WTC11 (cell line): ENCODE data around the gene OR52H1. TPM values are rescaled to one million over a fixed set of nuclear protein-coding genes. Genes with fewer than 3 reads are reported as not detected.

Experiments used
- ATAC-seq: fragments of 200-7000 bp; cut with Tn5 transposase; 2 replicates; pipeline ENCODE4 v1.10.0; 2021; ENCODE audit warnings: mild to moderate bottlenecking, moderate library complexity
- CTCF ChIA-PET: fragments of 300-600 bp; sonication (Branson Sonifier 250); formaldehyde crosslinking; loops from one replicate; lab custom pipeline; 2021; ENCODE audit warnings: antibody characterized with exemption; lab: Charles Lee
- POLR2A ChIA-PET: fragments of 350-600 bp; sonication (Branson Sonifier 250); formaldehyde crosslinking; loops from one replicate; lab custom pipeline; 2021; ENCODE audit warnings: antibody characterized with exemption; lab: Charles Lee
- DNase-seq: peaks from one replicate; pipeline ENCODE4 v3.0.0; 2021; ENCODE audit warnings: low spot score
- H3K27ac Mint-ChIP-seq: 2 replicates; pipeline ENCODE4 v1.8.0; 2021; ENCODE audit warnings: mixed read lengths
- H3K27me3 Mint-ChIP-seq: 2 replicates; pipeline ENCODE4 v1.8.0; 2021; ENCODE audit warnings: low read depth, mild to moderate bottlenecking, moderate library complexity, mixed read lengths
- H3K36me3 Mint-ChIP-seq: 2 replicates; pipeline ENCODE4 v1.8.0; 2021; ENCODE audit warnings: mixed read lengths
- H3K4me1 Mint-ChIP-seq: 2 replicates; pipeline ENCODE4 v1.8.0; 2022; ENCODE audit warnings: mixed read lengths
- H3K4me3 Mint-ChIP-seq: 2 replicates; pipeline ENCODE4 v1.8.0; 2021; ENCODE audit warnings: mild to moderate bottlenecking, moderate library complexity, mixed read lengths
- H3K9me3 Mint-ChIP-seq: 2 replicates; pipeline ENCODE4 v1.8.0; 2021; ENCODE audit warnings: mixed read lengths
- EMX1 ChIP-seq: fragments of 250-450 bp; sonication (Bioruptor Pico); IDR thresholded peaks from 2 replicates; pipeline ENCODE4 v1.8.0; 2021; ENCODE audit warnings: mild to moderate bottlenecking
- FOXP1 ChIP-seq: sonication (generic); formaldehyde crosslinking; IDR thresholded peaks from 2 replicates; pipeline ENCODE4 v1.8.0; 2022; ENCODE audit warnings: missing genetic modification reagents, mild to moderate bottlenecking, moderate library complexity, borderline replicate concordance
- IRF2 ChIP-seq: sonication (generic); formaldehyde crosslinking; IDR thresholded peaks from 2 replicates; pipeline ENCODE4 v1.8.0; 2022; ENCODE audit warnings: low read depth, missing genetic modification reagents, borderline replicate concordance
- NFATC4 ChIP-seq: fragments of 250-450 bp; sonication (Bioruptor Pico); IDR thresholded peaks from 2 replicates; pipeline ENCODE4 v1.9.0; 2021; ENCODE audit warnings: mild to moderate bottlenecking
- NR2C2 ChIP-seq: sonication (generic); formaldehyde crosslinking; IDR thresholded peaks from 2 replicates; pipeline ENCODE4 v1.8.0; 2022; ENCODE audit warnings: mild to moderate bottlenecking, missing genetic modification reagents
- OVOL2 ChIP-seq: fragments of 250-450 bp; sonication (Bioruptor Pico); IDR thresholded peaks from 2 replicates; pipeline ENCODE4 v1.9.0; 2021; ENCODE audit warnings: mild to moderate bottlenecking, borderline replicate concordance
- SOX15 ChIP-seq: fragments of 250-450 bp; sonication (Bioruptor Pico); IDR thresholded peaks from 2 replicates; pipeline ENCODE4 v1.9.0; 2021; ENCODE audit warnings: mild to moderate bottlenecking
- SP1 ChIP-seq: sonication (generic); formaldehyde crosslinking; conservative IDR thresholded peaks from 2 replicates; pipeline ENCODE4 v1.8.1; 2022; ENCODE audit warnings: missing genetic modification reagents
- ZBTB21 ChIP-seq: sonication (generic); formaldehyde crosslinking; IDR thresholded peaks from 2 replicates; pipeline ENCODE4 v1.8.1; 2023; ENCODE audit warnings: mild to moderate bottlenecking, missing genetic modification reagents, borderline replicate concordance
- ZNF671 ChIP-seq: fragments of 250-450 bp; sonication (Bioruptor Pico); IDR thresholded peaks from 2 replicates; pipeline ENCODE4 v1.8.0; 2021; ENCODE audit warnings: mild to moderate bottlenecking
- total RNA-seq: library from RNA; stranded (reverse); gene quantifications from 3 replicates; pipeline ENCODE4 v1.2.3, GENCODE V29; 2021
- TF ChIP-seq, protein P1 (sequence below): sonication (generic); formaldehyde crosslinking; IDR thresholded peaks from 2 replicates; pipeline ENCODE4 v1.8.0; 2022; ENCODE audit warnings: mild to moderate bottlenecking, missing genetic modification reagents
- TF ChIP-seq, protein P2 (sequence below): sonication (generic); formaldehyde crosslinking; IDR thresholded peaks from 2 replicates; pipeline ENCODE4 v1.8.0; 2022; ENCODE audit warnings: missing genetic modification reagents
- TF ChIP-seq, protein P3 (sequence below): sonication (generic); formaldehyde crosslinking; IDR thresholded peaks from 2 replicates; pipeline ENCODE4 v1.8.1; 2022; ENCODE audit warnings: missing genetic modification reagents, borderline replicate concordance
- TF ChIP-seq, protein P4 (sequence below): sonication (generic); formaldehyde crosslinking; conservative IDR thresholded peaks from 2 replicates; pipeline ENCODE4 v1.8.1; 2022; ENCODE audit warnings: mild to moderate bottlenecking, missing genetic modification reagents
- TF ChIP-seq, protein P5 (sequence below): fragments of 250-450 bp; sonication (Bioruptor Pico); IDR thresholded peaks from 2 replicates; pipeline ENCODE4 v1.9.0; 2021; ENCODE audit warnings: mild to moderate bottlenecking, borderline replicate concordance
- TF ChIP-seq, protein P6 (sequence below): sonication (generic); formaldehyde crosslinking; IDR thresholded peaks from 2 replicates; pipeline ENCODE4 v1.8.1; 2023; ENCODE audit warnings: mild to moderate bottlenecking, missing genetic modification reagents, moderate library complexity
- TF ChIP-seq, protein P7 (sequence below): sonication (generic); formaldehyde crosslinking; IDR thresholded peaks from 2 replicates; pipeline ENCODE4 v1.8.0; 2023; ENCODE audit warnings: mild to moderate bottlenecking, missing genetic modification reagents
- TF ChIP-seq, protein P8 (sequence below): sonication (generic); formaldehyde crosslinking; IDR thresholded peaks from 2 replicates; pipeline ENCODE4 v1.8.1; 2023; ENCODE audit warnings: mild to moderate bottlenecking, missing genetic modification reagents, moderate library complexity
- TF ChIP-seq, protein P9 (sequence below): sonication (generic); formaldehyde crosslinking; IDR thresholded peaks from 2 replicates; pipeline ENCODE4 v1.8.1; 2022; ENCODE audit warnings: mild to moderate bottlenecking, missing genetic modification reagents, moderate library complexity, borderline replicate concordance

Gene OR52H1
- total RNA-seq, 1 experiment from 2014 or later: not detected

DNA sequence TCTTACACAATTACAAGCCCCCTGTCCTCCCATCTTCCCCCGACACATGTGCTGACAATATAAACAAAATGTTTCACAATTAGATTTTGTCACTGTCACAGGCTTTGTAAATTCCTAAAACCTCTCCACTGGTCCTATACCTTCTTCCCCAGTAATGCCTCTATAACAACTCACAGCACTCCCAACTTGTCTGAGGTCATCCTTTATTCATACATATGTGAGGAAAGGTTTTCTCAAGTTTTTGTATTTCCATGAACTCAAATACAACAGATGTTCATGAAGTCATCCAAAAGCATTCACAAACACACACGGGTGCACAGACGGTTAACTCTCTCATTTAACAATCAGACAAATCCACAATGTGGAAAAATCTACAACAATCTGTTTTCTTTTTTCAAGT is 1.9 kb downstream of the OR52H1 start:
- no peak for ATAC-seq
- H3K36me3 Mint-ChIP-seq: no peaks in the 10 kb centered on the region
- no peak overlapping the region for H3K4me3 Mint-ChIP-seq
- no peaks in the 10 kb centered on the region for H3K27me3 Mint-ChIP-seq
- ChIA-PET POLR2A (no interaction called here), CTCF (no interaction called here)
- TF ChIP-seq ZBTB21 (CRISPR knock-in tag) (no peak), ZNF671 (no peak), NR2C2 (CRISPR knock-in tag) (no peak), EMX1 (no peak), OVOL2 (CRISPR knock-in tag) (no peak), SP1 (CRISPR knock-in tag) (no peak), NFATC4 (CRISPR knock-in tag) (no peak), IRF2 (CRISPR knock-in tag) (no peak), SOX15 (no peak)
- TF ChIP-seq, protein P1, sequence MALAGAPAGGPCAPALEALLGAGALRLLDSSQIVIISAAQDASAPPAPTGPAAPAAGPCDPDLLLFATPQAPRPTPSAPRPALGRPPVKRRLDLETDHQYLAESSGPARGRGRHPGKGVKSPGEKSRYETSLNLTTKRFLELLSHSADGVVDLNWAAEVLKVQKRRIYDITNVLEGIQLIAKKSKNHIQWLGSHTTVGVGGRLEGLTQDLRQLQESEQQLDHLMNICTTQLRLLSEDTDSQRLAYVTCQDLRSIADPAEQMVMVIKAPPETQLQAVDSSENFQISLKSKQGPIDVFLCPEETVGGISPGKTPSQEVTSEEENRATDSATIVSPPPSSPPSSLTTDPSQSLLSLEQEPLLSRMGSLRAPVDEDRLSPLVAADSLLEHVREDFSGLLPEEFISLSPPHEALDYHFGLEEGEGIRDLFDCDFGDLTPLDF (CRISPR knock-in tag): no peak
- TF ChIP-seq, protein P2, sequence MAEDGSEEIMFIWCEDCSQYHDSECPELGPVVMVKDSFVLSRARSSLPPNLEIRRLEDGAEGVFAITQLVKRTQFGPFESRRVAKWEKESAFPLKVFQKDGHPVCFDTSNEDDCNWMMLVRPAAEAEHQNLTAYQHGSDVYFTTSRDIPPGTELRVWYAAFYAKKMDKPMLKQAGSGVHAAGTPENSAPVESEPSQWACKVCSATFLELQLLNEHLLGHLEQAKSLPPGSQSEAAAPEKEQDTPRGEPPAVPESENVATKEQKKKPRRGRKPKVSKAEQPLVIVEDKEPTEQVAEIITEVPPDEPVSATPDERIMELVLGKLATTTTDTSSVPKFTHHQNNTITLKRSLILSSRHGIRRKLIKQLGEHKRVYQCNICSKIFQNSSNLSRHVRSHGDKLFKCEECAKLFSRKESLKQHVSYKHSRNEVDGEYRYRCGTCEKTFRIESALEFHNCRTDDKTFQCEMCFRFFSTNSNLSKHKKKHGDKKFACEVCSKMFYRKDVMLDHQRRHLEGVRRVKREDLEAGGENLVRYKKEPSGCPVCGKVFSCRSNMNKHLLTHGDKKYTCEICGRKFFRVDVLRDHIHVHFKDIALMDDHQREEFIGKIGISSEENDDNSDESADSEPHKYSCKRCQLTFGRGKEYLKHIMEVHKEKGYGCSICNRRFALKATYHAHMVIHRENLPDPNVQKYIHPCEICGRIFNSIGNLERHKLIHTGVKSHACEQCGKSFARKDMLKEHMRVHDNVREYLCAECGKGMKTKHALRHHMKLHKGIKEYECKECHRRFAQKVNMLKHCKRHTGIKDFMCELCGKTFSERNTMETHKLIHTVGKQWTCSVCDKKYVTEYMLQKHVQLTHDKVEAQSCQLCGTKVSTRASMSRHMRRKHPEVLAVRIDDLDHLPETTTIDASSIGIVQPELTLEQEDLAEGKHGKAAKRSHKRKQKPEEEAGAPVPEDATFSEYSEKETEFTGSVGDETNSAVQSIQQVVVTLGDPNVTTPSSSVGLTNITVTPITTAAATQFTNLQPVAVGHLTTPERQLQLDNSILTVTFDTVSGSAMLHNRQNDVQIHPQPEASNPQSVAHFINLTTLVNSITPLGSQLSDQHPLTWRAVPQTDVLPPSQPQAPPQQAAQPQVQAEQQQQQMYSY (CRISPR knock-in tag): no peak
- TF ChIP-seq, protein P3, sequence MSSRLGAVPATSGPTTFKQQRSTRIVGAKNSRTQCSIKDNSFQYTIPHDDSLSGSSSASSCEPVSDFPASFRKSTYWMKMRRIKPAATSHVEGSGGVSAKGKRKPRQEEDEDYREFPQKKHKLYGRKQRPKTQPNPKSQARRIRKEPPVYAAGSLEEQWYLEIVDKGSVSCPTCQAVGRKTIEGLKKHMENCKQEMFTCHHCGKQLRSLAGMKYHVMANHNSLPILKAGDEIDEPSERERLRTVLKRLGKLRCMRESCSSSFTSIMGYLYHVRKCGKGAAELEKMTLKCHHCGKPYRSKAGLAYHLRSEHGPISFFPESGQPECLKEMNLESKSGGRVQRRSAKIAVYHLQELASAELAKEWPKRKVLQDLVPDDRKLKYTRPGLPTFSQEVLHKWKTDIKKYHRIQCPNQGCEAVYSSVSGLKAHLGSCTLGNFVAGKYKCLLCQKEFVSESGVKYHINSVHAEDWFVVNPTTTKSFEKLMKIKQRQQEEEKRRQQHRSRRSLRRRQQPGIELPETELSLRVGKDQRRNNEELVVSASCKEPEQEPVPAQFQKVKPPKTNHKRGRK (CRISPR knock-in tag): no peak
- TF ChIP-seq, protein P4, sequence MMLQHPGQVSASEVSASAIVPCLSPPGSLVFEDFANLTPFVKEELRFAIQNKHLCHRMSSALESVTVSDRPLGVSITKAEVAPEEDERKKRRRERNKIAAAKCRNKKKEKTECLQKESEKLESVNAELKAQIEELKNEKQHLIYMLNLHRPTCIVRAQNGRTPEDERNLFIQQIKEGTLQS (CRISPR knock-in tag): no peak
- TF ChIP-seq, protein P5, sequence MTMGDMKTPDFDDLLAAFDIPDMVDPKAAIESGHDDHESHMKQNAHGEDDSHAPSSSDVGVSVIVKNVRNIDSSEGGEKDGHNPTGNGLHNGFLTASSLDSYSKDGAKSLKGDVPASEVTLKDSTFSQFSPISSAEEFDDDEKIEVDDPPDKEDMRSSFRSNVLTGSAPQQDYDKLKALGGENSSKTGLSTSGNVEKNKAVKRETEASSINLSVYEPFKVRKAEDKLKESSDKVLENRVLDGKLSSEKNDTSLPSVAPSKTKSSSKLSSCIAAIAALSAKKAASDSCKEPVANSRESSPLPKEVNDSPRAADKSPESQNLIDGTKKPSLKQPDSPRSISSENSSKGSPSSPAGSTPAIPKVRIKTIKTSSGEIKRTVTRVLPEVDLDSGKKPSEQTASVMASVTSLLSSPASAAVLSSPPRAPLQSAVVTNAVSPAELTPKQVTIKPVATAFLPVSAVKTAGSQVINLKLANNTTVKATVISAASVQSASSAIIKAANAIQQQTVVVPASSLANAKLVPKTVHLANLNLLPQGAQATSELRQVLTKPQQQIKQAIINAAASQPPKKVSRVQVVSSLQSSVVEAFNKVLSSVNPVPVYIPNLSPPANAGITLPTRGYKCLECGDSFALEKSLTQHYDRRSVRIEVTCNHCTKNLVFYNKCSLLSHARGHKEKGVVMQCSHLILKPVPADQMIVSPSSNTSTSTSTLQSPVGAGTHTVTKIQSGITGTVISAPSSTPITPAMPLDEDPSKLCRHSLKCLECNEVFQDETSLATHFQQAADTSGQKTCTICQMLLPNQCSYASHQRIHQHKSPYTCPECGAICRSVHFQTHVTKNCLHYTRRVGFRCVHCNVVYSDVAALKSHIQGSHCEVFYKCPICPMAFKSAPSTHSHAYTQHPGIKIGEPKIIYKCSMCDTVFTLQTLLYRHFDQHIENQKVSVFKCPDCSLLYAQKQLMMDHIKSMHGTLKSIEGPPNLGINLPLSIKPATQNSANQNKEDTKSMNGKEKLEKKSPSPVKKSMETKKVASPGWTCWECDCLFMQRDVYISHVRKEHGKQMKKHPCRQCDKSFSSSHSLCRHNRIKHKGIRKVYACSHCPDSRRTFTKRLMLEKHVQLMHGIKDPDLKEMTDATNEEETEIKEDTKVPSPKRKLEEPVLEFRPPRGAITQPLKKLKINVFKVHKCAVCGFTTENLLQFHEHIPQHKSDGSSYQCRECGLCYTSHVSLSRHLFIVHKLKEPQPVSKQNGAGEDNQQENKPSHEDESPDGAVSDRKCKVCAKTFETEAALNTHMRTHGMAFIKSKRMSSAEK (CRISPR knock-in tag): no peak
- no peaks in the 10 kb centered on the region for H3K4me1 Mint-ChIP-seq
- H3K9me3 Mint-ChIP-seq: no peaks in the 10 kb centered on the region
- DNase-seq: no peak
- H3K27ac Mint-ChIP-seq: no peak overlapping the region

DNA sequence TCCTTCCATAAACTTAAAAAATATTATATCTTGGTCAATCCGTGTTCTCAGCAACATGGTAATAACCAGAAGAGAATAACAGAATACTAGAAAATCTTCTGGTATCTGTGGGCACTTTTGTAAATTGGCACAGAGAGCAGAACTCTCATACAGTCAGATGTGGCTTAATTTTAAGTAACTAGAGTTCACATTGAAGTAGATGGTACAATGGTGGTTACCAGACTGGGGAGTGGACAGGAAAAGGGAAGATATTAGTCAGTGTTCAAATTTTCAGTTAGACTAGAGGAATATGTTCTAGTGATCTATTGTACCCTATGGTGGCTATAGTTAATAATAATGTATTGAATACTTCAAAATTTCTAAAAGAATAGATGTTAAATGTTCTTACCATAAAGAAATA is 6.9 kb downstream of the OR52H1 start:
- ATAC-seq (no peak), DNase-seq (no peak)
- CTCF ChIA-PET: no interaction called here
- H3K36me3 Mint-ChIP-seq: no peaks in the 10 kb centered on the region
- no peaks in the 10 kb centered on the region for H3K4me1 Mint-ChIP-seq
- POLR2A ChIA-PET: no interaction called here
- no peak overlapping the region for H3K27ac Mint-ChIP-seq
- H3K9me3 Mint-ChIP-seq: 0 out of 2 replicates have a peak, but pooled peaks cover 6% of the 10 kb centered on the region
- no peak overlapping the region for H3K4me3 Mint-ChIP-seq
- H3K27me3 Mint-ChIP-seq: no peaks in the 10 kb centered on the region
- TF ChIP-seq, protein P6, sequence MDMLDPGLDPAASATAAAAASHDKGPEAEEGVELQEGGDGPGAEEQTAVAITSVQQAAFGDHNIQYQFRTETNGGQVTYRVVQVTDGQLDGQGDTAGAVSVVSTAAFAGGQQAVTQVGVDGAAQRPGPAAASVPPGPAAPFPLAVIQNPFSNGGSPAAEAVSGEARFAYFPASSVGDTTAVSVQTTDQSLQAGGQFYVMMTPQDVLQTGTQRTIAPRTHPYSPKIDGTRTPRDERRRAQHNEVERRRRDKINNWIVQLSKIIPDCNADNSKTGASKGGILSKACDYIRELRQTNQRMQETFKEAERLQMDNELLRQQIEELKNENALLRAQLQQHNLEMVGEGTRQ (CRISPR knock-in tag): no peak
- TF ChIP-seq FOXP1 (CRISPR knock-in tag): no peak
- TF ChIP-seq, protein P7, sequence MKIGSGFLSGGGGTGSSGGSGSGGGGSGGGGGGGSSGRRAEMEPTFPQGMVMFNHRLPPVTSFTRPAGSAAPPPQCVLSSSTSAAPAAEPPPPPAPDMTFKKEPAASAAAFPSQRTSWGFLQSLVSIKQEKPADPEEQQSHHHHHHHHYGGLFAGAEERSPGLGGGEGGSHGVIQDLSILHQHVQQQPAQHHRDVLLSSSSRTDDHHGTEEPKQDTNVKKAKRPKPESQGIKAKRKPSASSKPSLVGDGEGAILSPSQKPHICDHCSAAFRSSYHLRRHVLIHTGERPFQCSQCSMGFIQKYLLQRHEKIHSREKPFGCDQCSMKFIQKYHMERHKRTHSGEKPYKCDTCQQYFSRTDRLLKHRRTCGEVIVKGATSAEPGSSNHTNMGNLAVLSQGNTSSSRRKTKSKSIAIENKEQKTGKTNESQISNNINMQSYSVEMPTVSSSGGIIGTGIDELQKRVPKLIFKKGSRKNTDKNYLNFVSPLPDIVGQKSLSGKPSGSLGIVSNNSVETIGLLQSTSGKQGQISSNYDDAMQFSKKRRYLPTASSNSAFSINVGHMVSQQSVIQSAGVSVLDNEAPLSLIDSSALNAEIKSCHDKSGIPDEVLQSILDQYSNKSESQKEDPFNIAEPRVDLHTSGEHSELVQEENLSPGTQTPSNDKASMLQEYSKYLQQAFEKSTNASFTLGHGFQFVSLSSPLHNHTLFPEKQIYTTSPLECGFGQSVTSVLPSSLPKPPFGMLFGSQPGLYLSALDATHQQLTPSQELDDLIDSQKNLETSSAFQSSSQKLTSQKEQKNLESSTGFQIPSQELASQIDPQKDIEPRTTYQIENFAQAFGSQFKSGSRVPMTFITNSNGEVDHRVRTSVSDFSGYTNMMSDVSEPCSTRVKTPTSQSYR (CRISPR knock-in tag): no peak
- TF ChIP-seq, protein P8, sequence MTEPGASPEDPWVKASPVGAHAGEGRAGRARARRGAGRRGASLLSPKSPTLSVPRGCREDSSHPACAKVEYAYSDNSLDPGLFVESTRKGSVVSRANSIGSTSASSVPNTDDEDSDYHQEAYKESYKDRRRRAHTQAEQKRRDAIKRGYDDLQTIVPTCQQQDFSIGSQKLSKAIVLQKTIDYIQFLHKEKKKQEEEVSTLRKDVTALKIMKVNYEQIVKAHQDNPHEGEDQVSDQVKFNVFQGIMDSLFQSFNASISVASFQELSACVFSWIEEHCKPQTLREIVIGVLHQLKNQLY: no peak
- TF ChIP-seq, protein P9, sequence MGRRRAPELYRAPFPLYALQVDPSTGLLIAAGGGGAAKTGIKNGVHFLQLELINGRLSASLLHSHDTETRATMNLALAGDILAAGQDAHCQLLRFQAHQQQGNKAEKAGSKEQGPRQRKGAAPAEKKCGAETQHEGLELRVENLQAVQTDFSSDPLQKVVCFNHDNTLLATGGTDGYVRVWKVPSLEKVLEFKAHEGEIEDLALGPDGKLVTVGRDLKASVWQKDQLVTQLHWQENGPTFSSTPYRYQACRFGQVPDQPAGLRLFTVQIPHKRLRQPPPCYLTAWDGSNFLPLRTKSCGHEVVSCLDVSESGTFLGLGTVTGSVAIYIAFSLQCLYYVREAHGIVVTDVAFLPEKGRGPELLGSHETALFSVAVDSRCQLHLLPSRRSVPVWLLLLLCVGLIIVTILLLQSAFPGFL: no peak
